Tibial nerve (tissue), 3 donors: ENCODE results near the gene CABYR.

Experiments used
- CTCF ChIP-seq, 5 experiments: fragments of 200-600 bp in 3 of 5; fragments of 450-650 bp in 2 of 5; sonication (generic) in 3 of 5; IDR thresholded peaks; one replicate each; pipeline ENCODE4 v1.5.1; 2016 to 2019; ENCODE audit warnings: antibody characterized with exemption in 5 of 5, mild to moderate bottlenecking in 3 of 5, moderate library complexity in 2 of 5
- POLR2A ChIP-seq, 2 donors: fragments of 450-650 bp; IDR thresholded peaks; one replicate each; pipeline ENCODE4 v1.6.1; 2017; ENCODE audit warnings: antibody characterized with exemption in 2 of 2, mild to moderate bottlenecking in 2 of 2, moderate library complexity in 2 of 2

GRCh38 chr18:24120676-24121075 lies 18.2 kb upstream of the CABYR start:
- TF ChIP-seq CTCF (IDR thresholded peaks at IDR 0.05) (no peak), POLR2A (IDR thresholded peaks at IDR 0.05) (no peak)
